Smooth muscle cell (in vitro differentiated cells): ENCODE results near the gene FCF1. TPM values are rescaled to one million over a fixed set of nuclear protein-coding genes. Genes with fewer than 3 reads are reported as not detected.

ENCODE experiments used
- DNase-seq: peaks from one replicate; lab custom pipeline; 2025; ENCODE audit not compliant: unreplicated experiment; lab: John Stamatoyannopoulos, UW
- H2AFZ ChIP-seq: fragments of 200-600 bp; sonication (generic); 2 replicates; pipeline ENCODE4 v1.6.0; 2016; ENCODE audit warnings: antibody characterized with exemption, low read depth, mild to moderate bottlenecking
- H3F3A ChIP-seq: fragments of 200-600 bp; sonication (generic); 2 replicates; pipeline ENCODE4 v1.6.0; 2017; ENCODE audit warnings: antibody characterized with exemption, low read depth
- H3K27ac ChIP-seq: fragments of 200-600 bp; sonication (generic); 2 replicates; pipeline ENCODE4 v1.5.1; 2016; ENCODE audit warnings: low read depth, mild to moderate bottlenecking
- H3K27me3 ChIP-seq: fragments of 200-600 bp; sonication (generic); 2 replicates; pipeline ENCODE4 v1.6.1; 2016; ENCODE audit warnings: low read depth, mild to moderate bottlenecking
- H3K36me3 ChIP-seq: fragments of 200-600 bp; sonication (generic); 2 replicates; pipeline ENCODE4 v1.5.1; 2016; ENCODE audit warnings: low read depth
- H3K4me1 ChIP-seq: fragments of 200-600 bp; sonication (generic); 2 replicates; pipeline ENCODE4 v1.5.1; 2016; ENCODE audit warnings: low read depth
- H3K4me2 ChIP-seq: fragments of 200-600 bp; sonication (generic); 2 replicates; pipeline ENCODE4 v1.6.0; 2016; ENCODE audit warnings: mild to moderate bottlenecking
- H3K4me3 ChIP-seq: fragments of 200-600 bp; sonication (generic); 2 replicates; pipeline ENCODE4 v1.5.1; 2016; ENCODE audit warnings: mild to moderate bottlenecking
- H3K79me2 ChIP-seq: fragments of 200-600 bp; sonication (generic); 2 replicates; pipeline ENCODE4 v1.6.0; 2016; ENCODE audit warnings: low read depth, mild to moderate bottlenecking
- H3K9ac ChIP-seq: fragments of 200-600 bp; sonication (generic); 2 replicates; pipeline ENCODE4 v1.6.0; 2016; ENCODE audit warnings: low read depth
- H3K9me3 ChIP-seq: fragments of 200-600 bp; sonication (generic); replicated peaks from 2 replicates; pipeline ENCODE4 v1.5.1; 2016; ENCODE audit warnings: low read depth
- H4K20me1 ChIP-seq: fragments of 200-600 bp; sonication (generic); 2 replicates; pipeline ENCODE4 v1.6.0; 2016; ENCODE audit warnings: low read depth
- CTCF ChIP-seq: fragments of 200-600 bp; sonication (generic); IDR thresholded peaks from 2 replicates; pipeline ENCODE4 v1.5.1; 2017; ENCODE audit warnings: borderline replicate concordance, mild to moderate bottlenecking, antibody characterized with exemption; ENCODE audit not compliant: insufficient read depth, poor library complexity, severe bottlenecking
- WGBS: methylation state at CpG from one replicate; pipeline ENCODE4 v1.1.7; 2016; ENCODE audit warnings: low lambda C conversion rate; 5-methylcytosine and 5-hydroxymethylcytosine counted together
- polyA plus RNA-seq: library from polyadenylated mRNA; unstranded; fragments of >200 nt; fragmentation: Nextera tagmentation; extraction: Ambion mirVana; gene quantifications from 2 replicates; pipeline ENCODE4 v1.2.1, GENCODE V29; 2016
- total RNA-seq: library from RNA; depleted of rRNA; stranded (reverse); fragments of >200 nt; gene quantifications from 2 replicates; pipeline ENCODE4 v1.2.3, GENCODE V29; 2014

The FCF1 gene
- total and polyA plus RNA-seq, 2 experiments from 2014 or later = 14.6 to 36.2 TPM

- DNase-seq = no peak
- Histone ChIP-seq H3K4me1 (peaks cover 20% of the 10 kb centered on the region), H3K36me3 (no peaks in the 10 kb centered on the region), H3K27ac (no peak overlapping the region), H3K4me3 (peak overlapping the region; percentile 92), H3F3A (no peaks in the 10 kb centered on the region), H3K79me2 (peaks cover 74% of the 10 kb centered on the region), H4K20me1 (peaks cover 69% of the 10 kb centered on the region), H3K9ac (peak overlapping the region; percentile 59), H3K4me2 (peak overlapping the region; percentile 94), H2AFZ (no peak overlapping the region), H3K9me3 (no peaks in the 10 kb centered on the region), H3K27me3 (no peaks in the 10 kb centered on the region)
- TF ChIP-seq CTCF = no peak
These were observed 52.8 kb downstream of the FCF1 start for GRCh38 chr14:74765721-74766120.

GRCh38 chr14:74771399-74771798 is 58.5 kb downstream of the FCF1 start:
- H3K9ac ChIP-seq = no peak overlapping the region
- no peaks in the 10 kb centered on the region for H3K27me3 ChIP-seq
- no peak overlapping the region for H3K4me3 ChIP-seq
- H3K36me3 ChIP-seq = no peaks in the 10 kb centered on the region
- no peak overlapping the region for H3K4me2 ChIP-seq
- TF ChIP-seq CTCF = no peak
- no peak for DNase-seq
- no peaks in the 10 kb centered on the region for H3K9me3 ChIP-seq
- H3K4me1 ChIP-seq = no peaks in the 10 kb centered on the region
- peaks cover 97% of the 10 kb centered on the region for H3K79me2 ChIP-seq
- H4K20me1 ChIP-seq = peaks cover 99% of the 10 kb centered on the region
- no peak overlapping the region for H3K27ac ChIP-seq
- no peaks in the 10 kb centered on the region for H3F3A ChIP-seq
- 86% methylated on average over 5 of the region's 5 CpGs for WGBS
- no peak overlapping the region for H2AFZ ChIP-seq

- H2AFZ ChIP-seq = no peak overlapping the region
- no peaks in the 10 kb centered on the region for H3K4me1 ChIP-seq
- no peak overlapping the region for H3K4me3 ChIP-seq
- no peak for TF ChIP-seq CTCF
- H3K9ac ChIP-seq = no peak overlapping the region
- no peaks in the 10 kb centered on the region for H3K9me3 ChIP-seq
- peaks cover 33% of the 10 kb centered on the region for H3K79me2 ChIP-seq
- H3K27ac ChIP-seq = no peak overlapping the region
- H3F3A ChIP-seq = no peaks in the 10 kb centered on the region
- H3K4me2 ChIP-seq = no peak overlapping the region
- peaks cover 59% of the 10 kb centered on the region for H4K20me1 ChIP-seq
- H3K36me3 ChIP-seq = peaks cover 47% of the 10 kb centered on the region
- no peaks in the 10 kb centered on the region for H3K27me3 ChIP-seq
- no peak for DNase-seq
These were observed 71.7 kb downstream of the FCF1 start for GRCh38 chr14:74784634-74785033.

- Histone ChIP-seq H3K79me2 (peaks cover 38% of the 10 kb centered on the region), H2AFZ (no peak overlapping the region), H3K36me3 (peaks cover 47% of the 10 kb centered on the region), H3K4me2 (no peak overlapping the region), H3K27me3 (no peaks in the 10 kb centered on the region), H3K9me3 (no peaks in the 10 kb centered on the region), H3K9ac (no peak overlapping the region), H4K20me1 (peaks cover 59% of the 10 kb centered on the region), H3K27ac (no peak overlapping the region), H3K4me3 (no peak overlapping the region), H3F3A (no peaks in the 10 kb centered on the region), H3K4me1 (no peaks in the 10 kb centered on the region)
- no peak for TF ChIP-seq CTCF
- WGBS = 55% methylated on average over 1 of the region's 1 CpG
- DNase-seq = no peak
These were observed 72.2 kb downstream of the FCF1 start for GRCh38 chr14:74785056-74785613.
